Sciatic nerve (tissue), 2 donors: Measurements from ENCODE around the gene SLC8A2. TPM values are rescaled to one million over a fixed set of nuclear protein-coding genes. Genes with fewer than 3 reads are reported as not detected.

Experiments
- ATAC-seq: fragments of 200-7000 bp; cut with Tn5 transposase; one replicate; pipeline ENCODE4 v1.9.1; 2020; ENCODE audit warnings: mild to moderate bottlenecking, moderate library complexity
- DNase-seq: peaks from one replicate; pipeline ENCODE4 v3.0.0-alpha.2; 2020; ENCODE audit warnings: low spot score
- intact Hi-C: fragments of 100-400 bp; cut with DNase I; formaldehyde crosslinking; loops from one replicate; pipeline ENCODE4 v1.14.2; 2022
- total RNA-seq: library from RNA; stranded (reverse); fragmentation: NEBNext Ultra II Directional; extraction: Animal tissue kit (Norgen Biotek cat#: 25700); gene quantifications from one replicate; pipeline ENCODE4 v1.2.1, GENCODE V29; 2021
- donor health status: DM: no; HTN: no; CAD: no.
- donor health status: DM: no; HTN: no; CAD: no.

SLC8A2 gene
- not detected for total RNA-seq

GRCh38 chr19:47471733-47472457, at the start of gene SLC8A2:
Gene SLC8A2, minus strand, starts transcription at chr19:47471893. Its CDS starts 5,490 bp downstream, at chr19:47466403.
- no peak for DNase-seq
- peak; percentile 54 for ATAC-seq
- intact Hi-C loops: no loop called here

GRCh38 chr19:47520839-47521238, 49.1 kb upstream of the SLC8A2 start:
- no peak for ATAC-seq
- DNase-seq: no peak
- intact Hi-C loops: loop anchor here (10.0 kb wide), 1 partner anchor 174 kb away; no protein-coding TSS in a partner anchor

GRCh38 chr19:47520343-47520806, 48.7 kb upstream of the SLC8A2 start:
- no peak for DNase-seq
- intact Hi-C loops: loop anchor here (10.0 kb wide), 1 partner anchor 174 kb away; no protein-coding TSS in a partner anchor
- ATAC-seq: no peak

DNA sequence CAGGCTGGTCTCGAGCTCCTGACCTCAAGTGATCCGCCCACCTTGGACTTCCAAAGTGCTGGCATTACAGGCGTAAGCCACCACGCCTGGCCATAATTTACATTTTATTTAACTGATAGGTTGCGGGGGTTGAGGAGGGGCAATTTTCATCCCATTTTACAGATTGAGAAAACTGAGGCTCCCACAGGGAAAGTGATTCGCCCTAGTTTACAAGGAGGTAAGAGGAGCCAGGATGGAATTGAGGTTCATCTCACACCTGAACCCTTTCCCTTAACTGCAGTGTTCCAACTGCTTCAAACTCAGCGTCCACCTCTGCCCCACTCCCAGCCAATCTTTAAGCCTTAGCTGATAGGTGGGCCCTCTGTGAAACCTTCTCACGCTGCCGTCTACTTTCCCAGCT, 47.2 kb upstream of the SLC8A2 start:
- intact Hi-C loops: no loop called here
- DNase-seq (no peak), ATAC-seq (no peak)

DNA sequence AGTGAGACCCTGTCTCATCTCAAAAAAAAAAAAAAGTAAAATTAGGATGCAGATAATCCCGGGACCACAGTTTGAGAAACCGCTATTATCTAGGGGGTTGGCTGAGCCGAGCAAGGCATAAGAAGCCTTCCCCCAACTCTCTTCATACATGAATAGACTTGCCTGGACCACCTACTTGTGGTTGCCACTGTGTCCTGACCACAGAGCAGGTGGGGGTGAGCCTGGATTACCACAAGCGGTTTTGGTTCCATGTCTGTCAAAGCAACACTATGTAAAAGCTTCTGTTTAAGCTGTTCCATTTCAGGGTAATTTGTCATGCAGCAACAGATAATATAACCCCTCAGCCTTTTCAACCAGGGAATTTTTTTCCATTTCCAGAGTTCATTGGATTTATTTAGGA, 46.4 kb upstream of the SLC8A2 start:
- no peak for DNase-seq
- intact Hi-C loops: no loop called here
- ATAC-seq: no peak

DNA sequence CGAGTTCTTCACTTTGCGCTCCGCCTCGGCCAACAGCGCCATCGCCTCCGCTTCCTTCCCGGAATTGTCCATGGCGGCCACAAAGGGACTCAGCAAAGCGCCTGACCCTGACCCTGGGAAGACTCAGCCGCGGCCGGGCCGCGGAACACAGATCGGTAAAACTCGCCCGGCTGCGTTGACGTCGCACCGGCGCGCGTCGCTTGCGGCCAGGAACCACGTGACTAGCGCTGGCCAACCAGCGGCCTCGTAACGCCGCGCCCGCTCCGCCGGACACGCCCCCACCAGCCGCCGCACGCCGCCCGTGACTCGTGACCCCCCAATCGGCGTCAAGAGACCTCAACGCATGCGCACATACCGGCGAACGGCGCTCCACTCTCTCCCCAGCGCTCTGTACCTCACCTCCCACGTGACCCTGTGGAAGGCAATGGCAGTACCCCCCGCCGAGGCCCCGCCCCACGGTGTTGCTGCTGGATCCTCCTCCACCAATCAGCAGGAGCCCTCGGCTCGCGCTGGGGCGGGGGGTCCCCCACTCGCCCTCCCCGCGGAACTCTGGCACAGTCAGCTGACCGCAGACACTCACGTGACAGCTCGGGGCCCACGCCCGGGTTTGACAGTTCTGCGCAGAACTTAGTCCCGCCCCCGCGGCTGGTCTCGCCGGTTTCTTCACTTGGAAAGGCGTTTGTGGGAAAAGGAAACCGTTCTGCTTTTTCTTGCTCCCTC, 43.3 kb upstream of the SLC8A2 start, which contains the start of gene NAPA:
Gene NAPA, minus strand, starts transcription at position 195 of the 720 bp plus-strand sequence. Its CDS starts 123 bp downstream, at position 72.
- ATAC-seq: peak; percentile 98
- intact Hi-C loops: no loop called here

DNA sequence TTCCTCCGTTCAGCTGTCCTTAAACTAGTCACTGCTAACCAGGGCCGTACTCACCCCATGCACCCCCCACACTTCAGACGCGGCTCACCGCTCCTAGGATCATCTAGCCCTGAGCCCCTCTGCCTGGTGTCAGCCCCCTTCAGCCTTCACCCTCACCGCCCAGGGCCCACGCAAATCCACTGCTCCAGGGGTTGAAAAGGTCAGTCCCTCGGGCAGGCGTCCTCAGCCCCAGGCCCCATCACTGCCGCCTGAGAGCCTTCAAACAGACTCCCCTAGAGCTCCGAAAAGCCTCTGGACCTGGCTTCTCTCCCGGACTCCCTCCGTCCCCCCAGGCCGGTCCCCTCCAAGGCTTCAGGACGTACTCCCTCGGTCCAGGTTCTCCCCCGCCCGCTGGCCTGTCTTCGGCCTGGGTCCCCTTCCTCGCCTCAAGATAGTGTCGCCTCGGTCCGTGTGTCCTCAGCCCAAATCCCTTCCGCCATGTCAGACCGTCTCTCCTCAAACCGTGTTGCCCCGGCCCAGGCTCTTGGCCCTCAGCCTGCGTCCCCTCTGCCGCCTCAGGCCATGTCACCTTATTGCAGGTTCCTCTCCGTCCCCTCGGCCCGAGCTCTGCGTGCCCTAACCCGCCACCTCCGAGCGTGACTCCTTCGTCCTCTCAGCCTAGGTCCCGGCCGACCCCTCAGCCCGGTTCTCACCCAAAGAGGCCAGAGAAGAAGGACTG, 42.6 kb upstream of the SLC8A2 start:
- DNase-seq (no peak), ATAC-seq (no peak)
- intact Hi-C loops: no loop called here

More for the DNA sequence above, 43.3 kb upstream of the SLC8A2 start, which contains the start of gene NAPA:
- DNase-seq: peak; percentile 100

DNA sequence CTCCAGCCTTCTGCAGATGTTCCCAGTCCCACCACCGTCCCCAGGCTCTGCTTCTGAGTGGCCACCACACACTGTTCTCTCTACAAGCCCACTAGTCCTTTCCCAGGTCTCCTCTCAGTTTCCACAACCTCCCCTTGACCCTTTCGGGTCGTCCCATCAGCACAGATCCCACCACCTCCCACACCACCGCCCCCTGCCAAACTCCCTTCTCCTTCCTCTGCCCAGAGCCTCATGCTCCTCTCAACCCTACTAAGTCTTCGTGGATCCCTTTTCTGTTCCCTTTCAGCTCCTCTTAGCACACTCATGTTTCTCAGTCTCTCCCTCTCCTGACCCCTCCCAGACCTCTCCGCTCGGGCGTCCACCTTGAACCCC, 41.2 kb upstream of the SLC8A2 start:
- no peak for ATAC-seq
- intact Hi-C loops: no loop called here

DNA sequence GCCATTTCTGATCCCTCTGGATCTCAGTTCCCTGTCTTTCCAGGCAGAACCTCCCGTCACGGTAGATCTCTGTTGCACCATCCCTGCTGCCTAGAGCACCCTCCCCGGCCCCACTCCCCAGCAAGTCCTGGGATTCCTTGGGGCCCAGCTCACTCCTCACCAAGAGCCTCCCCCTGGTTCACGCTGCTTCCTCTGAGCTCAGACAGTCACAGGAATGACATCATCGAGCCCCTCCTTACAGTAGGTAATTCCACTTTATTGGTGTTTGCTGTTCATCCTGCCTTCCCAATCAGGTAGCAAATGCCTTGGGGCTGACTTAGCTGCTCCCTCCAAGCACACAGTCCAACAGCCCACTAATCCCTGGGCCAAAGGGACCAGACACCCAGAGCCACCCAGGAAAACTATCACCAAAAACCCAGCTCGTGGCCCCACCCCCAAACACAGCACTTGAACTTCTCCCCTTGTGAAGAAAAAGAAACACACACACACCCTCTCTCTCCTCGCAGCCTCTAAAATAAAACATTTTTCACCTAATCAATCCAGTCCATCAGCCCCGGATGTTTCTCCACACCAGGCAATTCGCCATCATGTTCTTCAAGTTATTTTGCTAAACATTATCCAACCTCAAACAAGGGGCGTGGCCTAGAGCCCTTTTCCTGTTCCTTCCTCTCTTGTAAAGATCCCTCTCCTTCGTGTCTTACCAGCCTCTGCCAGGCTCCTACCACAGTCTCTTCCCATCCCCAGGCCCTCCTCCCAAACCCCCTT, 40.7 kb upstream of the SLC8A2 start:
- intact Hi-C loops: no loop called here
- ATAC-seq: no peak

More for the DNA sequence above, 41.2 kb upstream of the SLC8A2 start:
- no peak for DNase-seq

GRCh38 chr19:47511681-47512080, 40.0 kb upstream of the SLC8A2 start:
- no peak for ATAC-seq
- intact Hi-C loops: no loop called here
- no peak for DNase-seq

More for the DNA sequence above, 40.7 kb upstream of the SLC8A2 start:
- DNase-seq: no peak

DNA sequence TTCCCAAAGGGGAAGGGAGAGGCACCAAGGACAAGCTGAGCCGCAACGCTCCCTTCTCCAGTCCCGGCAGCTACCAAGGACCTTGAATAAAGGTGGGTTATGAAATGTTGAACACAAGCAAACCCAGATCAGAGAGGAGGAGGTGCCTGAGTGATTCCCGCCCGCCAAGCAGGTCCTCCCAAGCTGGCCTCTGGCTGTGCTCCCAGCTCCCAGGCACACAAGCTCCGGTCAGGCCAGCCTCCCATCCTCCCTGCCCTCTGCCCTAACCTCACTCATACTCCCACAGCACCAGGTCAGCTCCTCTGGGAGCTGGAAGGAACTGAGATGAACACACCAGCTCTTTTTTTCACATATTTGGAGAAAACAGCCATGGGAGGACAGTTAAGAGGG, 39.4 kb upstream of the SLC8A2 start:
- no peak for DNase-seq

GRCh38 chr19:47510516-47511127, 38.9 kb upstream of the SLC8A2 start:
- intact Hi-C loops: no loop called here
- no peak for ATAC-seq
- DNase-seq: no peak

More for the DNA sequence above, 39.4 kb upstream of the SLC8A2 start:
- peak; percentile 18 for ATAC-seq
- intact Hi-C loops: no loop called here

DNA sequence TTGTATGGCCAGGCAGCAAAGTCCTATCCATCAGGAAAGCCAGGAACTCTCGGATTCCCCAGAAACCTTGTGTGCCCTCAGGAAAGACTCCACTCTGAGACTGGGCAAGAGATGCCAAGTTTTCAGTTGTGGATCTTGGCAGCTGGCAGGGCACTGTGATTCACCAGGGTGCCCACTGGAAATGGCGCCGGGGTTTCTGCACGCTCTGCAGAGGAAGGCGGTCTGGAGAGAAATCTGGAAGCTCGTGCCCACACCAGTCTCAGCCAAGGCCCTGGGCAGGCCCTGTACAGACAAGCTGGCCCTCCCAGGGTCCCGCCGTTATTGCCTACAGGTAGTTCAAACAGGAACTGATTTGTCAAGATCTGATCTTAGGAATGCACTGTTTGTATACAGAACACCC, 38.3 kb upstream of the SLC8A2 start:
- ATAC-seq (no peak), DNase-seq (no peak)
- intact Hi-C loops: no loop called here

DNA sequence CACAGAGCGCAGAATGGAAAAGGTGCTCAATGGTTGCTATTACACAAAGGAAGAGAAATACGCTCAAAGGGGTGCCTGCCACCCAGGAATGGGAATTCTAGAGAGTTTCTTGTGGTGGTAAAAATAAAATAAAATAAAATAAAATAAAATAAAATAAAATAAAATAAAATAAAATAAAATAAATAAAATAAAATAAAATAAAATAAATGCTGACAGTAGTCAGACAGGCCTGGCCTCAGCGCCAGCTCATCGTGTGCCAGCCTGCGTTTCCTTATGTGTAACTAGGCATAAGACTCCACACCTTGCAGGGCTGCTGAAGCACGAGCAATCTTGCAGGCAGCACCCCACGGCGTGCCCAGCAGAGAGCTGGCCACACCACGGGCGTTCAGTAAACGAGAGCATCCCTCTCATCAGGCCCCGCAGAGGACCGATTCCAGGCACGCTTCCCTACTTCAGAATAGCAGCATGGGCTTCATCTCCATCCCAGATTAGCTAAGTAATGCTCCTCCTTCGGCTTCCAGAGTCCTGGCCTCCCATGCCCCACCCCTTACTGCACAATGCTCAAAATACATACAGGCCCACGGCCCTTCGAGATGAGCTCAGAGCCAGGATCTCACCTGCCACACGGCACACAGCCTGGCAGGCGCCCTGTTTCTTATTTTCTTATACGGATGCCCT, 37.6 kb upstream of the SLC8A2 start:
- intact Hi-C loops: no loop called here
- ATAC-seq (no peak), DNase-seq (no peak)

DNA sequence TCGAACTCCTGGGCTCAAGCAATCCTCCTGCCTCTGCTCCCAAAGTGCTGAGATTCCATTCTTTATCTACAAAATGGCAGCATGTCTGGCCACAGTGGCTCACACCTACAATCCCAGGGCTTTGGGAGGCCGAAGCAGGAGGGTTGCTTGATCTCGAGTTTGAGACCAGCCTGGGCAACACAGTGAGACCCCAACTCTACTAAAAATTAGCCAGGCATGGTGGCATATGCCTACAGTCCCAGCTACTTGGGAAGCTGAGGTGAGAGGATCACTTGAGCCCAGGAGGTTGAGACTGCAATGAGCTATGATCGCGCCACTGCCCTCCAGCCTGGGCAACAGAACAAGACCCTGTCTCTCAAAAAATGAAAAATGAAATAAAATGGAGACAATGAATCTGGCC, 37.0 kb upstream of the SLC8A2 start:
- intact Hi-C loops: no loop called here
- no peak for ATAC-seq
- DNase-seq: no peak

- intact Hi-C loops: no loop called here
- no peak for DNase-seq
- ATAC-seq: no peak
Observed at GRCh38 chr19:47507924-47508553, 36.3 kb upstream of the SLC8A2 start.

DNA sequence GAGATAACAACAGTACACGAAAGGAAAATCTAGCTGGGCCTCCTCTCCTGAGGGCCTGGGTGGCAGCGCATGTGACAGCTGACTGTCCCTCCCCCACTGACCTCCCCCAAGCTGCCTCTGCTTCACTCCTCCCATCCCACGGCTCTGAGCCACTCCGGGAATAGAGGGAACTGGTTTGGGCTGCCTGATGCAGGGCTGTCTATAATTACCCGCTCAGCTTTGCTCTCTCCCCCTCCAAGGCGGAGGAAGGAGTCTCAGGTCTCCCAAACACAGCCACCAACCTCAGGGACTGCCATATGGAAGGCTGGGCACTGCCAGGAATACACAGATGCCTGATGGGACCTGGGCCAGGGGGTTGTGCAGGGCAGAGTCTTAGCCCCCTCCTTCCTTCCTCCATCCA, 35.3 kb upstream of the SLC8A2 start:
- ATAC-seq (no peak), DNase-seq (no peak)
- intact Hi-C loops: no loop called here
